ENCODE data around the gene MAB21L4. TPM values are rescaled to one million over a fixed set of nuclear protein-coding genes. Genes with fewer than 3 reads are reported as not detected.

The MAB21L4 gene
- total and polyA plus RNA-seq, 2 donors, result 1.1 to 4.9 TPM

GRCh38 chr2:240931319-240931949 is 35.5 kb upstream of the MAB21L4 start:
- H3K27me3 ChIP-seq (ENCODE audit: control insufficient read depth in 2 of 2, insufficient read depth in 1 of 2, low read length in 1 of 2), result no peaks in the 10 kb centered on the region
- H3K27ac ChIP-seq (ENCODE audit: low read depth in 1 of 2, low read length in 1 of 2), result no peak overlapping the region
- H3K4me3 ChIP-seq (ENCODE audit: low read length in 2 of 2), result no peak overlapping the region
- WGBS, result 85% methylated on average over 11 of the region's 11 CpGs
- H3K9me3 ChIP-seq (ENCODE audit: control insufficient read depth in 2 of 2, insufficient read depth in 1 of 2, low read length in 1 of 2), result no peaks in the 10 kb centered on the region
- H3K4me1 ChIP-seq (ENCODE audit: control insufficient read depth in 2 of 2, insufficient read depth in 2 of 2, low read length in 2 of 2), result no peaks in the 10 kb centered on the region
- no peaks in the 10 kb centered on the region for H3K36me3 ChIP-seq (ENCODE audit: control insufficient read depth in 2 of 2, insufficient read depth in 2 of 2, low read length in 1 of 2)
- no peak for DNase-seq (ENCODE audit: low read depth in 6 of 9, low spot score in 9 of 9)

- H3K36me3 ChIP-seq (ENCODE audit: control insufficient read depth in 2 of 2, insufficient read depth in 2 of 2, low read length in 1 of 2), result no peaks in the 10 kb centered on the region
- 93% methylated on average over 26 of the region's 26 CpGs for WGBS
- no peaks in the 10 kb centered on the region for H3K27me3 ChIP-seq (ENCODE audit: control insufficient read depth in 2 of 2, insufficient read depth in 1 of 2, low read length in 1 of 2)
- no peak overlapping the region for H3K27ac ChIP-seq (ENCODE audit: low read depth in 1 of 2, low read length in 1 of 2)
- DNase-seq (ENCODE audit: low read depth in 6 of 9, low spot score in 9 of 9), result no peak
- no peaks in the 10 kb centered on the region for H3K9me3 ChIP-seq (ENCODE audit: control insufficient read depth in 2 of 2, insufficient read depth in 1 of 2, low read length in 1 of 2)
- no peak overlapping the region for H3K4me3 ChIP-seq (ENCODE audit: low read length in 2 of 2)
- H3K4me1 ChIP-seq (ENCODE audit: control insufficient read depth in 2 of 2, insufficient read depth in 2 of 2, low read length in 2 of 2), result no peaks in the 10 kb centered on the region
Measured at GRCh38 chr2:240930631-240931318, 34.8 kb upstream of the MAB21L4 start.

- DNase-seq (ENCODE audit: low read depth in 6 of 9, low spot score in 9 of 9), result no peak
- WGBS, result 92% methylated on average over 12 of the region's 12 CpGs
- H3K4me1 ChIP-seq (ENCODE audit: control insufficient read depth in 2 of 2, insufficient read depth in 2 of 2, low read length in 2 of 2), result no peaks in the 10 kb centered on the region
Measured at GRCh38 chr2:240930096-240930630, 34.2 kb upstream of the MAB21L4 start.

GRCh38 chr2:240929364-240930095 is 33.6 kb upstream of the MAB21L4 start:
- no peak for DNase-seq (ENCODE audit: low read depth in 6 of 9, low spot score in 9 of 9)
- no peaks in the 10 kb centered on the region for H3K27me3 ChIP-seq (ENCODE audit: control insufficient read depth in 2 of 2, insufficient read depth in 1 of 2, low read length in 1 of 2)
- WGBS, result 89% methylated on average over 10 of the region's 10 CpGs
- no peaks in the 10 kb centered on the region for H3K9me3 ChIP-seq (ENCODE audit: control insufficient read depth in 2 of 2, insufficient read depth in 1 of 2, low read length in 1 of 2)
- H3K4me3 ChIP-seq (ENCODE audit: low read length in 2 of 2), result no peak overlapping the region
- no peak overlapping the region for H3K27ac ChIP-seq (ENCODE audit: low read depth in 1 of 2, low read length in 1 of 2)
- H3K4me1 ChIP-seq (ENCODE audit: control insufficient read depth in 2 of 2, insufficient read depth in 2 of 2, low read length in 2 of 2), result no peaks in the 10 kb centered on the region
- H3K36me3 ChIP-seq (ENCODE audit: control insufficient read depth in 2 of 2, insufficient read depth in 2 of 2, low read length in 1 of 2), result no peaks in the 10 kb centered on the region

More at GRCh38 chr2:240930096-240930630, 34.2 kb upstream of the MAB21L4 start:
- Histone ChIP-seq H3K4me3 (ENCODE audit: low read length in 2 of 2) (no peak overlapping the region), H3K27ac (ENCODE audit: low read depth in 1 of 2, low read length in 1 of 2) (no peak overlapping the region), H3K9me3 (ENCODE audit: control insufficient read depth in 2 of 2, insufficient read depth in 1 of 2, low read length in 1 of 2) (no peaks in the 10 kb centered on the region), H3K36me3 (ENCODE audit: control insufficient read depth in 2 of 2, insufficient read depth in 2 of 2, low read length in 1 of 2) (no peaks in the 10 kb centered on the region), H3K27me3 (ENCODE audit: control insufficient read depth in 2 of 2, insufficient read depth in 1 of 2, low read length in 1 of 2) (no peaks in the 10 kb centered on the region)

DNA sequence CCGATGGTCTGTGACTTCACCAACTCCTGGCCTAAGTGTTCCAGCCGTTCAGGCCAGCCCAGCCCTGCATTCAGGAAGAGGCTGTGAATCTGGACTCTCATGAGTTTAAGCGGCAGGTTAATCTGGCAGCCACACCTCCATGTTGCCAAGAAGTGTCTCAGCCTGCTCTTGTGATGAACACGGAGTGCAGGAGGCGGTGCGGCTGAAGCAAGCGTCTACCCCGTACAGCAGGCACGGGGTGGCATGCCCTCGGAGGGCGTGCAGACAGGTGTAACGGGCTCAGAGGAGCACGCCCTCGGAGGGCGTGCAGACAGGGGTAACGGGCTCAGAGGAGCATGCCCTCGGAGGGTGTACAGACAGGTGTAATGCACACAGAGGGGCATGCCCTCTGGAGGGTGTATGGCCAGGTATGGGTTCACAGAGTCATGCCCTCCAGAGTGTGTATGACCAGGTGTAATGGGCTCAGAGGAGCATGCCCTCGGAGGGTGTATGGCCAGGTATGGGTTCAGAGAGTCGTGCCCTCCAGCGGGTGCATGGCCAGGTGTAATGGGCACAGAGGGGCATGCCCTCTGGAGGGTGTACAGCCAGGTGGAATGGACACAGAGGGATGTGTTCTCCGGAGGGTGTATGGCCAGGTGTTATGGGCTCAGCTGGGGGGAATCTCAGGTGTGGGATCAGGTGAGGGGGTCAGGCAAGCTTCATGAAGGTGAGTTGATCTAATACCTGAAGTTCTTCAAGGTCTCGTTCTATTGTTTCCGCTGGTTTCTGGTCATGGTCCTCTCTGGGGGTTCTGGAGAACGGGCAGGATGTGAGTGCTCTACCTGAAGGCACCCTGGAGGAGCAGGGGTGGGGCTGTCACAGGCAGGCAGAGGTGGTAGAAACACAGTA is 32.8 kb upstream of the MAB21L4 start:
- no peaks in the 10 kb centered on the region for H3K27me3 ChIP-seq (ENCODE audit: control insufficient read depth in 2 of 2, insufficient read depth in 1 of 2, low read length in 1 of 2)
- no peak for DNase-seq (ENCODE audit: low read depth in 6 of 9, low spot score in 9 of 9)

DNA sequence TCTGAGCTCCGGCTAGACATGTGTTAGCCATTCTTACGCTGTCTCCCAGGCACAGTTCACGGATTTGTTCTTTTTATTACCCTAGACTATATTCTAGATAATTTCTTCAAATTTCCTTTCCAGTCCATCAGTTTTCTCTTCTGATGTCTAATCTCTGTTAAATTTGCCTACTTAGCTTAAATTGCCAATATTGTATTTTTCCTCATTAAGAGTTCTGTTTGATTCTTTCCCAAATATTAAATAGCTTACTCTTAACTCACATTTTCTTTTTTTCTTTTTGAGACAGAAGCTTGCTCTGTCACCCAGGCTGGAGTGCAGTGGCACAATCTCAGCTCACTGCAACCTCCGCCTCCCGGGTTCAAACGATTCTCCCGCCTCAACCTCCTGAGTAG is 31.4 kb upstream of the MAB21L4 start:
- H3K9me3 ChIP-seq (ENCODE audit: control insufficient read depth in 2 of 2, insufficient read depth in 1 of 2, low read length in 1 of 2), result no peaks in the 10 kb centered on the region
- no peaks in the 10 kb centered on the region for H3K4me1 ChIP-seq (ENCODE audit: control insufficient read depth in 2 of 2, insufficient read depth in 2 of 2, low read length in 2 of 2)
- H3K4me3 ChIP-seq (ENCODE audit: low read length in 2 of 2), result no peak overlapping the region
- no peak overlapping the region for H3K27ac ChIP-seq (ENCODE audit: low read depth in 1 of 2, low read length in 1 of 2)
- WGBS, result 96% methylated on average over 7 of the region's 7 CpGs
- H3K36me3 ChIP-seq (ENCODE audit: control insufficient read depth in 2 of 2, insufficient read depth in 2 of 2, low read length in 1 of 2), result no peaks in the 10 kb centered on the region
- H3K27me3 ChIP-seq (ENCODE audit: control insufficient read depth in 2 of 2, insufficient read depth in 1 of 2, low read length in 1 of 2), result no peaks in the 10 kb centered on the region
- no peak for DNase-seq (ENCODE audit: low read depth in 6 of 9, low spot score in 9 of 9)

More for the DNA sequence above, 32.8 kb upstream of the MAB21L4 start:
- Histone ChIP-seq H3K36me3 (ENCODE audit: control insufficient read depth in 2 of 2, insufficient read depth in 2 of 2, low read length in 1 of 2) (no peaks in the 10 kb centered on the region), H3K4me1 (ENCODE audit: control insufficient read depth in 2 of 2, insufficient read depth in 2 of 2, low read length in 2 of 2) (no peaks in the 10 kb centered on the region), H3K4me3 (ENCODE audit: low read length in 2 of 2) (no peak overlapping the region), H3K9me3 (ENCODE audit: control insufficient read depth in 2 of 2, insufficient read depth in 1 of 2, low read length in 1 of 2) (no peaks in the 10 kb centered on the region), H3K27ac (ENCODE audit: low read depth in 1 of 2, low read length in 1 of 2) (no peak overlapping the region)
- 96% methylated on average over 24 of the region's 24 CpGs for WGBS

DNA sequence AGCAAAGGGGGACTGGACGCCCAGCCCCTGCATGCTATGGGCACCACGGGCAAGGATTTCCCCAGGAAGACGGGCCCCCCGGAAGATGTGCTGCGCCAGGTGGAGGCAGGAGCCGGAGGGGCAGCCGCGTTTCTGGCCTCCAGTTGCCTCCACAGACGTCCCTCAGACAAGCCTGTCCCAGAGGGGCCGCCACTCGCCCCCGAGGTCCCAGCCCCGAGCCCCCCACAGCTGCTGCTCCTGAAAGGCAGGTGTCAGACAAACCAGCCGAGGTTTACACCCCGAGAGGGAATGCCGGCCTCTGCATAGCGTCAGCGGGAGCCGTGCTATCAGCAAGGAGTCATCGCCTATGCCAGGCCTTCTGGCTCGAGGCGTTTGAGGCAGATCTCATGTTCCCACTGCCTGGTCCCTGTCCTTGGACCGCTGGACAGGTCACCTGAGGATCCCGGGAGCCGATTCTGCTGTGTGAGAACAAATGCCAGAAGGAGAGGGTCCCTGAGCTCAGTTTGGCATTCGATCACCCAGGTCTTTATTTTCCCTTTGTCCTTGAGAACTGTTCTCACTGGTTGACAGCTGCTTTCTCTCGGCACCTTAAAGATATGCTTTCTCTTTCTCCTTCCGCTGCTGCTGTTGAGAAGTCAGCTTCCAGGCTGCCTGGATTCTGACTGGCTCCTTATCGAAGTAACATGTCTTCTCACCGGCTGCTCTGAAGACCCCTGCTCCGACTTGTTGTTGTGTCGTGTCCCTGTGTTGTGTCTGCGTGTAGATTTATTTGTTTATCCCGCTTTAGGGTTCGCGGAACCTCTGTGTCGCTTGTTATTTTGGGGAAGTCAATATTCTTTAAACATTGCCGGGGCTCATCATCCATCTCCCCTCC is 30.8 kb upstream of the MAB21L4 start:
- no peak overlapping the region for H3K27ac ChIP-seq (ENCODE audit: low read depth in 1 of 2, low read length in 1 of 2)
- no peaks in the 10 kb centered on the region for H3K27me3 ChIP-seq (ENCODE audit: control insufficient read depth in 2 of 2, insufficient read depth in 1 of 2, low read length in 1 of 2)
- no peak overlapping the region for H3K4me3 ChIP-seq (ENCODE audit: low read length in 2 of 2)
- no peak for DNase-seq (ENCODE audit: low read depth in 6 of 9, low spot score in 9 of 9)
- no peaks in the 10 kb centered on the region for H3K9me3 ChIP-seq (ENCODE audit: control insufficient read depth in 2 of 2, insufficient read depth in 1 of 2, low read length in 1 of 2)
- H3K4me1 ChIP-seq (ENCODE audit: control insufficient read depth in 2 of 2, insufficient read depth in 2 of 2, low read length in 2 of 2), result no peaks in the 10 kb centered on the region
- no peaks in the 10 kb centered on the region for H3K36me3 ChIP-seq (ENCODE audit: control insufficient read depth in 2 of 2, insufficient read depth in 2 of 2, low read length in 1 of 2)
- WGBS, result 81% methylated on average over 38 of the region's 38 CpGs

Data from thymus (tissue), 11 donors.